K562 (cell line): ENCODE results near the gene ZDHHC14. TPM values are rescaled to one million over a fixed set of nuclear protein-coding genes. Genes with fewer than 3 reads are reported as not detected.

Experiments
- ATAC-seq: fragments of 200-7000 bp; cut with Tn5 transposase; 3 replicates; pipeline ENCODE4 v1.9.1; 2020; ENCODE audit warnings: moderate library complexity
- BruUV-seq: library from RNA; stranded (reverse); fragments of 400-500 nt; replicated peaks from 2 replicates; lab custom pipeline; 2021; lab: Mats Ljungman, UMichigan
- CTCF ChIA-PET: fragments of 300-600 bp; formaldehyde crosslinking; extraction: SDS; loops from one replicate; lab custom pipeline; 2021; ENCODE audit warnings: low intra/inter-chr PET ratio; lab: Yijun Ruan, JAX
- POLR2A ChIA-PET: fragments of 300-600, 350-650 bp; sonication (Branson Sonifier 250); formaldehyde crosslinking; extraction: SDS; loops from one replicate; lab custom pipeline; 2021; ENCODE audit warnings: antibody characterized with exemption, inconsistent platforms; lab: Yijun Ruan, JAX
- DNase-seq, 4 experiments: peaks; one replicate each; pipeline versions ENCODE4 v3.0.0 to v3.0.0-alpha.2; 2011 to 2018; ENCODE audit warnings: low spot score in 3 of 4, mixed read lengths in 3 of 4; ENCODE audit errors: extremely low read depth in 1 of 4
- FAIRE-seq: peaks from 2 replicates; lab custom pipeline; 2011; peaks lifted over from hg19 to GRCh38; lab: Jason Lieb, UNC
- H2AFZ ChIP-seq: 2 replicates; pipeline ENCODE4 v1.6.0; 2011; ENCODE audit warnings: low read depth, low read length, control low read depth, inconsistent platforms
- H3K27ac ChIP-seq: fragments of 200-600 bp; 3 replicates; pipeline ENCODE4 v1.8.0; 2011; ENCODE audit warnings: low read depth, mild to moderate bottlenecking, control low read depth, inconsistent platforms, low read length, moderate library complexity, mixed read lengths; ENCODE audit errors: extremely low read depth
- H3K27me3 ChIP-seq, 2 experiments: fragments of 300-600 bp in 1 of 2; 2 replicates in 1 of 2; 3 replicates in 1 of 2; pipeline versions ENCODE4 v1.6.0 to v1.8.0; 2011; ENCODE audit warnings: inconsistent platforms in 2 of 2, low read length in 2 of 2, mild to moderate bottlenecking in 1 of 2, mixed read lengths in 1 of 2, moderate library complexity in 1 of 2; ENCODE audit not compliant: control insufficient read depth in 2 of 2, insufficient read depth in 2 of 2
- H3K36me3 ChIP-seq: fragments of 300-600 bp; 3 replicates; pipeline ENCODE4 v1.8.0; 2011; ENCODE audit warnings: mild to moderate bottlenecking, low read length, inconsistent platforms; ENCODE audit not compliant: control insufficient read depth, insufficient read depth
- H3K4me1 ChIP-seq, 2 experiments: fragments of 200-600 bp in 1 of 2; replicated peaks in 1 of 2; 2 replicates in 1 of 2; 3 replicates in 1 of 2; pipeline versions ENCODE4 v1.5.1 to v1.8.0; 2011; ENCODE audit warnings: inconsistent platforms in 2 of 2, low read length in 2 of 2, mild to moderate bottlenecking in 1 of 2, mixed read lengths in 1 of 2, moderate library complexity in 1 of 2; ENCODE audit not compliant: control insufficient read depth in 2 of 2, insufficient read depth in 2 of 2
- H3K4me2 ChIP-seq: 2 replicates; pipeline ENCODE4 v1.6.1; 2011; ENCODE audit warnings: low read length, control low read depth, inconsistent platforms, mixed read lengths; ENCODE audit not compliant: insufficient read depth
- H3K4me3 ChIP-seq: fragments of 200-600 bp; sonication (generic), shearing (Covaris generic); 2 replicates; pipeline ENCODE4 v1.5.1; 2016; ENCODE audit warnings: control low read depth, inconsistent platforms
- H3K79me2 ChIP-seq: fragments of 200-600 bp; 3 replicates; pipeline ENCODE4 v1.8.0; 2011; ENCODE audit warnings: low read length, inconsistent platforms; ENCODE audit not compliant: control insufficient read depth, insufficient read depth
- H3K9ac ChIP-seq, 2 experiments: 2 replicates each; pipeline versions ENCODE4 v1.6.0 to v1.6.1; 2011; ENCODE audit warnings: low read depth in 2 of 2, low read length in 2 of 2, control low read depth in 1 of 2, inconsistent platforms in 1 of 2, mild to moderate bottlenecking in 1 of 2, mixed read lengths in 1 of 2; ENCODE audit not compliant: insufficient read depth in 1 of 2
- H3K9me1 ChIP-seq: one replicate; pipeline ENCODE4 v1.6.0; 2011; ENCODE audit warnings: inconsistent platforms, mild to moderate bottlenecking, low read length, moderate library complexity; ENCODE audit not compliant: control insufficient read depth, insufficient read depth
- H3K9me3 ChIP-seq: replicated peaks from 2 replicates; pipeline ENCODE4 v1.5.1; 2011; ENCODE audit warnings: low read depth, low read length, inconsistent platforms; ENCODE audit not compliant: control insufficient read depth, insufficient read depth
- H4K20me1 ChIP-seq: replicated peaks from 2 replicates; pipeline ENCODE4 v1.6.1; 2011; ENCODE audit warnings: low read length, inconsistent platforms, mixed read lengths; ENCODE audit not compliant: control insufficient read depth, insufficient read depth
- ETV6 ChIP-seq, 3 experiments: fragments of 150-350 bp in 1 of 3; sonication (generic) in 1 of 3; formaldehyde crosslinking in 1 of 3; IDR thresholded peaks; 2 replicates each; pipeline versions ENCODE4 v1.6.1 to v1.8.0; 2014 to 2022; ENCODE audit warnings: borderline replicate concordance in 2 of 3, low read depth in 2 of 3, antibody characterized with exemption in 1 of 3, low read length in 1 of 3, mild to moderate bottlenecking in 1 of 3, missing genetic modification reagents in 1 of 3
- RAD21 ChIP-seq, 2 experiments: fragments of 250-450 bp in 1 of 2; fragments of 450-650 bp in 1 of 2; sonication (Bioruptor Pico) in 1 of 2; formaldehyde crosslinking in 1 of 2; IDR thresholded peaks in 1 of 2; conservative IDR thresholded peaks in 1 of 2; 2 replicates each; pipeline versions ENCODE4 v1.4.0 to v1.8.0; 2020 to 2022; ENCODE audit warnings: mild to moderate bottlenecking in 2 of 2, moderate library complexity in 1 of 2
- ZKSCAN1 ChIP-seq: fragments of 150-350 bp; IDR thresholded peaks from 2 replicates; pipeline ENCODE4 v1.6.1; 2016; ENCODE audit warnings: low read depth, low read length
- ZKSCAN8 ChIP-seq: fragments of 200-800 bp; sonication (Bioruptor generic); IDR thresholded peaks from 2 replicates; pipeline ENCODE4 v1.6.1; 2016; ENCODE audit warnings: missing genetic modification characterization, missing compliant biosample characterization
- WGBS: fragments of 100-300 bp; shearing (Covaris generic); methylation state at CpG from one replicate; pipeline ENCODE4 v1.1.6; 2016; ENCODE audit warnings: low coverage, mixed read lengths; ENCODE audit not compliant: insufficient coverage; ENCODE audit errors: missing lambda C conversion rate; 5-methylcytosine and 5-hydroxymethylcytosine counted together
- in situ Hi-C: fragments of 300-500 bp; cut with MboI; formaldehyde crosslinking; loops from 4 replicates; pipeline ENCODE4 v1.15.0; 2018; ENCODE audit warnings: inconsistent platforms, mixed read lengths
- intact Hi-C: fragments of 100-400 bp; cut with micrococcal nuclease; formaldehyde crosslinking; loops from 2 replicates; pipeline ENCODE4 v1.14.2; 2022
- polyA plus RNA-seq, 8 experiments: library from polyadenylated mRNA; depleted of rRNA in 4 of 8; stranded (reverse) in 5 of 8; unstranded in 3 of 8; fragments of >200 nt; fragmentation: Nextera tagmentation in 2 of 8; fragmentation: Illumina TruSeq in 1 of 8; extraction: Ambion mirVana in 2 of 8; extraction: Trizol in 1 of 8; gene quantifications; 2 replicates each; pipeline versions ENCODE4 v1.2.1 to v1.2.3, GENCODE V29; 2011 to 2014; ENCODE audit warnings: inconsistent platforms in 1 of 8, missing spikeins in 1 of 8
- total RNA-seq, 7 experiments: library from RNA; depleted of rRNA in 6 of 7; stranded (reverse); fragments of >200 nt in 6 of 7; fragmentation: Illumina TruSeq in 2 of 7; extraction: Trizol in 2 of 7; gene quantifications; 2 replicates each; pipeline versions ENCODE4 v1.2.1 to v1.2.3, GENCODE V29; 2011 to 2021; ENCODE audit warnings: low replicate concordance in 1 of 7

ZDHHC14 gene
- total and polyA plus RNA-seq, 9 of the 15 experiments (the other 6 are each of a cell fraction or from before 2014, with no cell fraction given) = 0.92 to 23.1 (median 13.8) TPM

- in situ Hi-C loops (no loop called here), intact Hi-C loops (no loop called here)
- Histone ChIP-seq H3K9me3 (no peaks in the 10 kb centered on the region), H3K79me2 (peaks cover 16% of the 10 kb centered on the region; the same call in 2 of the 3 replicates), H3K27ac (no peak overlapping the region), H3K27me3 (no peaks in the 10 kb centered on the region), H2AFZ (no peak overlapping the region), H3K9ac (no peak overlapping the region), H3K4me2 (no peak overlapping the region), H3K36me3 (no peaks in the 10 kb centered on the region), H4K20me1 (no peaks in the 10 kb centered on the region), H3K4me3 (no peak overlapping the region), H3K9me1 (no peaks in the 10 kb centered on the region), H3K4me1 (peaks cover 23 to 24% of the 10 kb centered on the region in 2 experiments)
- DNase-seq = no peak
- peak; percentile 96 for TF ChIP-seq ZKSCAN1
- TF ChIP-seq RAD21 (CRISPR knock-in tag; conservative IDR thresholded peaks at IDR 0.05 in 1 of 2, IDR thresholded peaks at IDR 0.05 in 1 of 2) = 0 out of 4 replicates have a peak, but pooled peaks of 1 of the 2 experiments have one; percentile 4
- TF ChIP-seq ZKSCAN8 (CRISPR knock-in tag) = peak; percentile 30; the same call in 1 of the 2 replicates
- no peak for TF ChIP-seq ETV6 (IDR thresholded peaks at IDR 0.05; ENCODE audit: borderline replicate concordance in 1 of 2, low read depth in 2 of 2, low read length in 1 of 2)
- no peak for TF ChIP-seq ETV6 (CRISPR knock-in tag; IDR thresholded peaks at IDR 0.05; ENCODE audit: borderline replicate concordance)
- ATAC-seq = no peak
- POLR2A ChIA-PET = interaction anchor here (0.6 to 4.4 kb wide), 3 partner anchors 9 to 14 kb away, joined by 3 to 14 read pairs (median 4); no protein-coding TSS in a partner anchor
- FAIRE-seq = no peak
- WGBS = 57% methylated on average over 4 of the region's 4 CpGs
- BruUV-seq = no TSS peak
- CTCF ChIA-PET = no interaction called here
Measured at GRCh38 chr6:157468574-157468973, 87.6 kb downstream of the ZDHHC14 start.
